Ovary (tissue), 3 donors: ENCODE results near the gene MAPKAP1.

Experiments
- CTCF ChIP-seq, 3 donors: fragments of 450-650 bp in 2 of 3; fragments of 200-600 bp in 1 of 3; IDR thresholded peaks; one replicate each; pipeline versions ENCODE4 v1.5.1 to v1.8.0; 2016 to 2022; ENCODE audit warnings: antibody characterized with exemption in 3 of 3, mild to moderate bottlenecking in 1 of 3
- POLR2A ChIP-seq: fragments of 450-650 bp; IDR thresholded peaks from one replicate; pipeline ENCODE4 v1.6.1; 2017; ENCODE audit warnings: antibody characterized with exemption, mild to moderate bottlenecking, moderate library complexity
- donor health status: DM: no; HTN: no; CAD: no.

DNA sequence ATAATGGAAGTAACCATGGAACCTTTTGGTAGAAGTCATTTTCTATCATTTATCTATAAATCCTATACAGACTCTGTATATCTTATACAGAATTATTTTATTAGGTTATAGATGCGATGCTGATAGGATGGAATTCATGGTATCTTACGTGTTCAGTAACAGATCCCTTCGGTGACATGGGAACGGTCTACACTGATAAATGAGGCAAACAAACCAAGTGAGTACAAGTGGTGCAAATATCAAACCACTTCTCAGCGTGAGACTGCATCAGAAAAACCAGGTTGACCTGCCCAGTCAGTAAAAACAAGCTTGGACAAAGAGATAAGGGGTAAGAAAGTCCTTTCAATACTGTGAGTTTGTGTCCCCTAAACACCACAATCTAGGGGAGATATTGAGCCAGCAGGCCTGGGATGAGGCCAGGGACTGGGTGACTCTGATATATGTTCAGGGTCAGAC, 229.9 kb downstream of the MAPKAP1 start:
- TF ChIP-seq CTCF (IDR thresholded peaks at IDR 0.05) (no peak), POLR2A (no peak)
